ENCODE results near the gene GOSR2.

DNA sequence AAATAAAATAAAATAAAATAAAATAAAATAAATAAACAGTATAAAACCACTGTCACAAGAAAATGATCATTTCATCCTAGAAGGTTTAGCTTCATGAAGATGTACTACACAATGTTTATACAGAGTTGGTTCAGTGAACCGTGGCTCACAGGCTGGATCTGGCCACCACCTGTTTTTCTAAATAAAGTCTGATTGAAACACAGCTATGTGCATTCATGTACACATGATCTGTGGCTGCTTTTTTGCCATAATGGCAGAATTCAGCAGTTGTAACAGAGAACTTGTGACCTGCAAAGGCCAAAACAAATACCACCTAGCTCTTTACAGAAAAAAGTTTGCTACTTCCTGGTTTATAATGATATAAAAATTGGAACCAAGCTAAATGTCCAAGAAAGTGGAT lies 68.7 kb downstream of the GOSR2 start:
- TF ChIP-seq ZNF274 (IDR thresholded peaks at IDR 0.05; ENCODE audit: low read depth, low read length), result no peak
- no peak for TF ChIP-seq YY1 (IDR thresholded peaks at IDR 0.05; ENCODE audit: insufficient read depth, insufficient read length)
- TF ChIP-seq SUZ12 (IDR thresholded peaks at IDR 0.05; ENCODE audit: extremely low read depth, insufficient read depth, insufficient read length), result no peak
